HUES6 (cell line): Measurements from ENCODE around the gene MPZ.
"Not testable (repeated sequence)": the region's sequence is repeated elsewhere in the genome, so short reads cannot be mapped to it uniquely, and the experiment has no call there.

ENCODE experiments used
- H3K27ac ChIP-seq: 2 replicates; pipeline ENCODE4 v1.7.0; 2013; ENCODE audit warnings: low read depth, mild to moderate bottlenecking, low read length, inconsistent platforms
- H3K27me3 ChIP-seq: 2 replicates; pipeline ENCODE4 v1.6.1; 2013; ENCODE audit warnings: low read length; ENCODE audit not compliant: control insufficient read depth, insufficient read depth
- H3K36me3 ChIP-seq: 2 replicates; pipeline ENCODE4 v1.6.1; 2013; ENCODE audit warnings: low read length; ENCODE audit not compliant: control insufficient read depth, insufficient read depth
- H3K4me1 ChIP-seq: 2 replicates; pipeline ENCODE4 v1.6.1; 2013; ENCODE audit warnings: low read length; ENCODE audit not compliant: control insufficient read depth, insufficient read depth
- H3K4me3 ChIP-seq: 2 replicates; pipeline ENCODE4 v1.5.1; 2013; ENCODE audit warnings: low read depth, low read length
- H3K9ac ChIP-seq: one replicate; pipeline ENCODE4 v1.6.1; 2013; ENCODE audit warnings: mild to moderate bottlenecking, low read length
- H3K9me3 ChIP-seq: 2 replicates; pipeline ENCODE4 v1.6.1; 2013; ENCODE audit warnings: low read depth, low read length; ENCODE audit not compliant: control insufficient read depth, insufficient read depth

Gene MPZ

DNA sequence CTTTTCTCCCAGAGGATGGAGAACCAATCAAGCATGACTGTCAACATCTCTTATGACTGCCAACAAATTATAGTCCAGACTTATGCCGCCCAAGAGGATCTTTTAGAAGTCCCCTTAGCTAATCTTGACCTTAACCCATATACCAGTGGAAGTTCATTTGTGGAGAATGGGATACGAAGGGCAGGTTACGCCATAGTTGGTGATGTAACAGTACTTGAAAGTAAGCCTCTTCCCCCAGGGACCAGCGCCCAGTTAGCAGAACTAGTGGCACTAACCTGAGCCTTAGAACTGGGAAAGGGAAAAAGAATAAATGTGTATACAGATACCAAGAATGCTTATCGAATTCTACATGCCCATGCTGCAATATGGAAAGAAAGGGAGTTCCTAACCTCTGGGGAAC is 54.5 kb downstream of the MPZ start:
- peaks cover 27% of the 10 kb centered on the region for H3K27me3 ChIP-seq
- H3K9me3 ChIP-seq = peaks cover 17% of the 10 kb centered on the region
- H3K4me3 ChIP-seq, H3K27ac ChIP-seq, H3K4me1 ChIP-seq, H3K9ac ChIP-seq, H3K36me3 ChIP-seq: not testable (repeated sequence)
